ENCODE results near the gene CCDC40. TPM values are rescaled to one million over a fixed set of nuclear protein-coding genes. Genes with fewer than 3 reads are reported as not detected.

The CCDC40 gene
- total RNA-seq, 1 experiment from 2014 or later = 3.9 TPM

GRCh38 chr17:80026359-80027042, 9.9 kb upstream of the CCDC40 start:
- TF ChIP-seq CTCF (IDR thresholded peaks at IDR 0.05; ENCODE audit: insufficient read depth in 1 of 2, low read depth in 1 of 2, low read length in 1 of 2, severe bottlenecking in 1 of 2, unreplicated experiment in 1 of 2) = no peak
- no peaks in the 10 kb centered on the region for H3K27me3 ChIP-seq (replicated peaks; ENCODE audit: control insufficient read depth, insufficient read depth, low read length)
- H3K27ac Mint-ChIP-seq (ENCODE audit: unreplicated experiment) = no peak overlapping the region

GRCh38 chr17:80027043-80027435, 9.4 kb upstream of the CCDC40 start:
- no peaks in the 10 kb centered on the region for H3K9me3 Mint-ChIP-seq (ENCODE audit: unreplicated experiment)
- Histone ChIP-seq H3K36me3 (ENCODE audit: control insufficient read depth, insufficient read depth, low read length) (no peaks in the 10 kb centered on the region; the same call in 1 of the 2 replicates), H3K4me3 (ENCODE audit: low read depth, low read length) (no peak overlapping the region), H3K4me1 (no peaks in the 10 kb centered on the region), H3K9me3 (no peaks in the 10 kb centered on the region), H3K27me3 (replicated peaks; ENCODE audit: control insufficient read depth, insufficient read depth, low read length) (no peaks in the 10 kb centered on the region)
- TF ChIP-seq CTCF (IDR thresholded peaks at IDR 0.05; ENCODE audit: insufficient read depth in 1 of 2, low read depth in 1 of 2, low read length in 1 of 2, severe bottlenecking in 1 of 2, unreplicated experiment in 1 of 2) = no peak
- no peak for DNase-seq
- no peak overlapping the region for H3K4me3 Mint-ChIP-seq (ENCODE audit: unreplicated experiment)
- intact Hi-C loops (cut with micrococcal nuclease; ENCODE audit: unreplicated experiment) = no loop called here
- peaks cover 9% of the 10 kb centered on the region for H3K4me1 Mint-ChIP-seq (ENCODE audit: low read depth, unreplicated experiment)
- POLR2A ChIA-PET = no interaction called here
- no peaks in the 10 kb centered on the region for H3K27me3 Mint-ChIP-seq (ENCODE audit: insufficient read depth, unreplicated experiment)
- CTCF ChIA-PET = no interaction called here
- no peaks in the 10 kb centered on the region for H3K36me3 Mint-ChIP-seq (ENCODE audit: insufficient read depth, unreplicated experiment)
- no TSS peak for BruUV-seq (replicated peaks)
- H3K27ac Mint-ChIP-seq (ENCODE audit: unreplicated experiment) = no peak overlapping the region

More at GRCh38 chr17:80026359-80027042, 9.9 kb upstream of the CCDC40 start:
- no TSS peak for BruUV-seq (replicated peaks)
- intact Hi-C loops (cut with micrococcal nuclease; ENCODE audit: unreplicated experiment) = no loop called here
- H3K36me3 ChIP-seq (ENCODE audit: control insufficient read depth, insufficient read depth, low read length) = no peaks in the 10 kb centered on the region; the same call in 1 of the 2 replicates
- Mint-ChIP-seq H3K27me3 (ENCODE audit: insufficient read depth, unreplicated experiment) (no peaks in the 10 kb centered on the region), H3K4me3 (ENCODE audit: unreplicated experiment) (no peak overlapping the region), H3K36me3 (ENCODE audit: insufficient read depth, unreplicated experiment) (no peaks in the 10 kb centered on the region), H3K4me1 (ENCODE audit: low read depth, unreplicated experiment) (peaks cover 9% of the 10 kb centered on the region), H3K9me3 (ENCODE audit: unreplicated experiment) (no peaks in the 10 kb centered on the region)
- H3K4me1 ChIP-seq = no peaks in the 10 kb centered on the region
- CTCF ChIA-PET = no interaction called here
- no peaks in the 10 kb centered on the region for H3K9me3 ChIP-seq
- DNase-seq = no peak
- POLR2A ChIA-PET = no interaction called here
- no peak overlapping the region for H3K4me3 ChIP-seq (ENCODE audit: low read depth, low read length)

GRCh38 chr17:80028030-80028429, 8.4 kb upstream of the CCDC40 start:
- no peaks in the 10 kb centered on the region for H3K27me3 Mint-ChIP-seq (ENCODE audit: insufficient read depth, unreplicated experiment)

More at GRCh38 chr17:80028030-80028429, 8.4 kb upstream of the CCDC40 start:
- no TSS peak for BruUV-seq (replicated peaks)
- no peak for DNase-seq
- Mint-ChIP-seq H3K36me3 (ENCODE audit: insufficient read depth, unreplicated experiment) (no peaks in the 10 kb centered on the region), H3K27ac (ENCODE audit: unreplicated experiment) (no peak overlapping the region), H3K4me1 (ENCODE audit: low read depth, unreplicated experiment) (peaks cover 9% of the 10 kb centered on the region), H3K9me3 (ENCODE audit: unreplicated experiment) (no peaks in the 10 kb centered on the region), H3K4me3 (ENCODE audit: unreplicated experiment) (no peak overlapping the region)
- Histone ChIP-seq H3K9me3 (no peaks in the 10 kb centered on the region), H3K4me3 (ENCODE audit: low read depth, low read length) (no peak overlapping the region), H3K4me1 (no peaks in the 10 kb centered on the region), H3K27me3 (replicated peaks; ENCODE audit: control insufficient read depth, insufficient read depth, low read length) (no peaks in the 10 kb centered on the region), H3K36me3 (ENCODE audit: control insufficient read depth, insufficient read depth, low read length) (no peaks in the 10 kb centered on the region; the same call in 1 of the 2 replicates)
- POLR2A ChIA-PET = no interaction called here
- intact Hi-C loops (cut with micrococcal nuclease; ENCODE audit: unreplicated experiment) = no loop called here
- no peak for TF ChIP-seq CTCF (IDR thresholded peaks at IDR 0.05; ENCODE audit: insufficient read depth in 1 of 2, low read depth in 1 of 2, low read length in 1 of 2, severe bottlenecking in 1 of 2, unreplicated experiment in 1 of 2)
- CTCF ChIA-PET = no interaction called here
